Measurements from ENCODE around the gene SLC8B1. TPM values are rescaled to one million over a fixed set of nuclear protein-coding genes. Genes with fewer than 3 reads are reported as not detected.

SLC8B1 gene
- total RNA-seq, 1 donor from 2014 or later = 41.1 TPM

GRCh38 chr12:113291586-113291985 lies 43.3 kb downstream of the SLC8B1 start:
- TF ChIP-seq CTCF (IDR thresholded peaks at IDR 0.05; ENCODE audit: insufficient read depth, low read length, poor library complexity, severe bottlenecking) = no peak
- no peak overlapping the region for H3K4me3 ChIP-seq (ENCODE audit: low read depth, low read length)
- no peak for DNase-seq (ENCODE audit: low read depth)
- peaks cover 1% of the 10 kb centered on the region for H3K36me3 ChIP-seq (ENCODE audit: control insufficient read depth, insufficient read depth, low read length)
- no peaks in the 10 kb centered on the region for H3K27me3 ChIP-seq (ENCODE audit: control insufficient read depth, insufficient read depth, low read length)

- no peaks in the 10 kb centered on the region for H3K27me3 ChIP-seq (ENCODE audit: control insufficient read depth, insufficient read depth, low read length)
- DNase-seq (ENCODE audit: low read depth) = no peak
- no peak overlapping the region for H3K4me3 ChIP-seq (ENCODE audit: low read depth, low read length)
- TF ChIP-seq CTCF (IDR thresholded peaks at IDR 0.05; ENCODE audit: insufficient read depth, low read length, poor library complexity, severe bottlenecking) = no peak
- H3K36me3 ChIP-seq (ENCODE audit: control insufficient read depth, insufficient read depth, low read length) = peaks cover 1% of the 10 kb centered on the region
Measured at GRCh38 chr12:113290506-113290905, 44.4 kb downstream of the SLC8B1 start.

GRCh38 chr12:113289361-113289760 lies 45.5 kb downstream of the SLC8B1 start:
- no peaks in the 10 kb centered on the region for H3K27me3 ChIP-seq (ENCODE audit: control insufficient read depth, insufficient read depth, low read length)
- TF ChIP-seq CTCF (IDR thresholded peaks at IDR 0.05; ENCODE audit: insufficient read depth, low read length, poor library complexity, severe bottlenecking) = no peak
- H3K4me3 ChIP-seq (ENCODE audit: low read depth, low read length) = no peak overlapping the region
- peaks cover 1% of the 10 kb centered on the region for H3K36me3 ChIP-seq (ENCODE audit: control insufficient read depth, insufficient read depth, low read length)
- DNase-seq (ENCODE audit: low read depth) = no peak

GRCh38 chr12:113287899-113288282 lies 47.0 kb downstream of the SLC8B1 start:
- no peaks in the 10 kb centered on the region for H3K36me3 ChIP-seq (ENCODE audit: control insufficient read depth, insufficient read depth, low read length)
- H3K27me3 ChIP-seq (ENCODE audit: control insufficient read depth, insufficient read depth, low read length) = no peaks in the 10 kb centered on the region
- no peak for TF ChIP-seq CTCF (IDR thresholded peaks at IDR 0.05; ENCODE audit: insufficient read depth, low read length, poor library complexity, severe bottlenecking)
- H3K4me3 ChIP-seq (ENCODE audit: low read depth, low read length) = no peak overlapping the region
- DNase-seq (ENCODE audit: low read depth) = no peak

GRCh38 chr12:113287146-113287898 lies 47.6 kb downstream of the SLC8B1 start:
- DNase-seq (ENCODE audit: low read depth) = no peak
- H3K27me3 ChIP-seq (ENCODE audit: control insufficient read depth, insufficient read depth, low read length) = no peaks in the 10 kb centered on the region
- no peak for TF ChIP-seq CTCF (IDR thresholded peaks at IDR 0.05; ENCODE audit: insufficient read depth, low read length, poor library complexity, severe bottlenecking)
- H3K4me3 ChIP-seq (ENCODE audit: low read depth, low read length) = no peak overlapping the region
- H3K36me3 ChIP-seq (ENCODE audit: control insufficient read depth, insufficient read depth, low read length) = no peaks in the 10 kb centered on the region

- Histone ChIP-seq H3K27me3 (ENCODE audit: control insufficient read depth, insufficient read depth, low read length) (no peaks in the 10 kb centered on the region), H3K36me3 (ENCODE audit: control insufficient read depth, insufficient read depth, low read length) (no peaks in the 10 kb centered on the region), H3K4me3 (ENCODE audit: low read depth, low read length) (no peak overlapping the region)
- no peak for DNase-seq (ENCODE audit: low read depth)
- TF ChIP-seq CTCF (IDR thresholded peaks at IDR 0.05; ENCODE audit: insufficient read depth, low read length, poor library complexity, severe bottlenecking) = no peak
Measured at GRCh38 chr12:113286712-113287111, 48.2 kb downstream of the SLC8B1 start.
